Mucosa of stomach (tissue), 1 donor: ENCODE results near the gene CLDN6.

Source experiments
- H3K27me3 ChIP-seq: one replicate; pipeline ENCODE4 v1.7.0; 2013; ENCODE audit warnings: mild to moderate bottlenecking, low read length; ENCODE audit not compliant: control insufficient read depth, insufficient read depth
- H3K36me3 ChIP-seq: one replicate; pipeline ENCODE4 v1.7.0; 2013; ENCODE audit warnings: low read length; ENCODE audit not compliant: control insufficient read depth, insufficient read depth
- H3K4me1 ChIP-seq: one replicate; pipeline ENCODE4 v1.7.0; 2013; ENCODE audit warnings: mild to moderate bottlenecking, low read length; ENCODE audit not compliant: control insufficient read depth, insufficient read depth
- H3K4me3 ChIP-seq: one replicate; pipeline ENCODE4 v1.7.0; 2013; ENCODE audit warnings: low read length
- H3K9ac ChIP-seq: one replicate; pipeline ENCODE4 v1.7.0; 2013; ENCODE audit warnings: mild to moderate bottlenecking, low read length, moderate library complexity
- H3K9me3 ChIP-seq: one replicate; pipeline ENCODE4 v1.7.0; 2013; ENCODE audit warnings: mild to moderate bottlenecking, low read length, moderate library complexity; ENCODE audit not compliant: control insufficient read depth
- donor health status: Pancreatic carcinoma.

Gene CLDN6

GRCh38 chr16:3030222-3031212, 12.5 kb upstream of the CLDN6 start:
- Histone ChIP-seq H3K4me1 (peaks cover 17% of the 10 kb centered on the region), H3K4me3 (no peak overlapping the region), H3K27me3 (peaks cover 20% of the 10 kb centered on the region), H3K9me3 (no peaks in the 10 kb centered on the region), H3K9ac (no peak overlapping the region), H3K36me3 (no peaks in the 10 kb centered on the region)

- Histone ChIP-seq H3K36me3 (no peaks in the 10 kb centered on the region), H3K4me1 (peaks cover 15% of the 10 kb centered on the region), H3K9me3 (no peaks in the 10 kb centered on the region), H3K4me3 (no peak overlapping the region), H3K9ac (no peak overlapping the region), H3K27me3 (peaks cover 16% of the 10 kb centered on the region)
These were observed 11.7 kb upstream of the CLDN6 start for GRCh38 chr16:3029491-3030221.

DNA sequence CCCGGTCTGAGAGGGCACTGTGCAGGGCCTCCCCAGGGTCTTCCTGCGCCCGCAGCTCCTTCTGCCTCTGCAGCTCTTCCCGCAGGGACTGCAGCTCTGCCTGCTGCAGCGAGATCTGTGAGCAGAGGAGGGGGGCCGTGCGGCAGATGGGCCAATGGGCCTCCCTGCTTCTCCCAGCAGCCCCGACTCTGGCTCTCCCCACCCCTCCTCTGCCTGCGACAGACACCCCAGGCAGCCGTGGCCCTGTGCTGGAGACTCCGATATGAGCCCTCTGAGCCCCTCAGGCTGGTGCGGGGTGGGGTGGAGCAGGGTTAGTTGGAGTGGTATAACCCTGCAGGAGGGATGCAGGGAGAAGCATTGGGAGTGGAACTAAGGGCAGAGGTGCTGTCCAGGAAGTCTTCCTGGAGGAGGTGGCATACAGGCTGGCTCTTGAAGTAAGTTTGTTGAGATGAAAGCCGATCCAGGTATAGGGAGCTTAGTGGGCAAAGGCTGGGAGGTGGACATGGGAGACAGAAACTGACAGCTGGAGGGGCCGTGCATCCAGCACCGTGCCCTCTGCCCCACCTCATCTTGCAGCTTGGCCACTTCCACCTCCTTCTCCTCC, 10.8 kb upstream of the CLDN6 start:
- Histone ChIP-seq H3K4me1 (peaks cover 15% of the 10 kb centered on the region), H3K36me3 (no peaks in the 10 kb centered on the region), H3K9me3 (no peaks in the 10 kb centered on the region), H3K4me3 (no peak overlapping the region), H3K9ac (no peak overlapping the region), H3K27me3 (peaks cover 16% of the 10 kb centered on the region)

DNA sequence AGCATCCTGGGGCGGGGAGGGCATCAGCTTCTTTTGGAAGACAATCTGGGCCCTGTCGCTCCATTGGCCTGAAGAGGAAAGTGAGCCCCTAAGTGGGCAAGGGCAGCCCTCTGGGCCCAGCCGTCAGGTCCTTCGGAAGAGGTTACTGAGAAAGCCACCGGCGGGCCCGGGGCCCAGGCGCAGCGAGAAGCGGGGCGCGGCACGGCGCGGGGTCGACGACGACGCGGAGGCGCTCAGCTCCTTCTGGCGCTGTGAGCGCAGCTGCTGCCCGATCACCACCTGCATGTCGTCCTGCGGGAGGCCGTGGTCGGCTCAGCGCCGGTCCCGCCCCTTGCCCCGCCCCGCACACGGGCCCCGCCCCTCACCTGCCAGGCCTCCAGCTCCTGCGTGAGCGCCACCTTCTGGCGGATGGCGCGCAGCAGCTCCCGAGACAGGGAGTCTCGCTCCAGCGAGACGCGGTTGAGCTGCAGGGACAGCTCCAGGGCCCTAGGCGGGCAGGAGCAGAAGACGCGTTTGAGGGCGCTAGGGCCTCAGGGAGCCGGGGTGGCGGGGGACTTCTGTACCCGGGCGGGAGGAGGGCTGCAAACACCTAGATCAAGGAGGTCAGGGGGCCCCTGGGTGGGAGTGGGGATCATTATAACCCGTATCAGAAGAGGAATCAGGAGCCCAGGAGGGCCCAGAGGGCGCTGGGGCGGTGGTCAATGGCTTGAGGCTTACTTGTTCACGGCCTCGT, 10.2 kb upstream of the CLDN6 start:
- Histone ChIP-seq H3K4me3 (no peak overlapping the region), H3K27me3 (peaks cover 16% of the 10 kb centered on the region), H3K9ac (no peak overlapping the region), H3K9me3 (no peaks in the 10 kb centered on the region), H3K36me3 (no peaks in the 10 kb centered on the region), H3K4me1 (peaks cover 20% of the 10 kb centered on the region)

- peaks cover 16% of the 10 kb centered on the region for H3K27me3 ChIP-seq
- peaks cover 27% of the 10 kb centered on the region for H3K4me1 ChIP-seq
- no peak overlapping the region for H3K9ac ChIP-seq
These were observed 9.5 kb upstream of the CLDN6 start for GRCh38 chr16:3027489-3027795.

GRCh38 chr16:3026609-3027488, 8.9 kb upstream of the CLDN6 start:
- Histone ChIP-seq H3K9ac (no peak overlapping the region), H3K9me3 (no peaks in the 10 kb centered on the region), H3K36me3 (no peaks in the 10 kb centered on the region), H3K4me3 (no peak overlapping the region), H3K27me3 (peaks cover 16% of the 10 kb centered on the region), H3K4me1 (peaks cover 33% of the 10 kb centered on the region)

More at GRCh38 chr16:3027489-3027795, 9.5 kb upstream of the CLDN6 start:
- Histone ChIP-seq H3K36me3 (no peaks in the 10 kb centered on the region), H3K4me3 (no peak overlapping the region), H3K9me3 (no peaks in the 10 kb centered on the region)

DNA sequence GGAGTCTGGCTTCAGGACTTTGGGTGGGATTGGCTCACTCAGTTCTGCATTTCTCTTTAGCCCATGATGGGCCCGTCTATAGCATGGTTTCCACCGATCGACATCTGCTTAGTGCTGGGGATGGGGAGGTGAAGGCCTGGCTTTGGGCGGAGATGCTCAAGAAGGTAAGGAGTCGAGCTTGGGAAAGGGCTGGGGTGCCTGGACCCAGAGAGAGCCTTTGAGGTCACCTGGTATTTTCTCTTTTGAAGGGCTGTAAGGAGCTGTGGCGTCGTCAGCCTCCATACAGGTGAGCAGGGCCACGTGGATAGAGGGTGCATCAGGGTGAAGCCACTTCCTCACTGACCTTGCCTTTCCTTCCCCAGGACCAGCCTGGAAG, 8.0 kb upstream of the CLDN6 start:
- no peaks in the 10 kb centered on the region for H3K36me3 ChIP-seq
- peaks cover 33% of the 10 kb centered on the region for H3K4me1 ChIP-seq
- H3K4me3 ChIP-seq, result no peak overlapping the region
- no peaks in the 10 kb centered on the region for H3K9me3 ChIP-seq
- H3K27me3 ChIP-seq, result peaks cover 16% of the 10 kb centered on the region
- H3K9ac ChIP-seq, result no peak overlapping the region

GRCh38 chr16:3025032-3026002, 7.3 kb upstream of the CLDN6 start:
- no peak overlapping the region for H3K4me3 ChIP-seq

DNA sequence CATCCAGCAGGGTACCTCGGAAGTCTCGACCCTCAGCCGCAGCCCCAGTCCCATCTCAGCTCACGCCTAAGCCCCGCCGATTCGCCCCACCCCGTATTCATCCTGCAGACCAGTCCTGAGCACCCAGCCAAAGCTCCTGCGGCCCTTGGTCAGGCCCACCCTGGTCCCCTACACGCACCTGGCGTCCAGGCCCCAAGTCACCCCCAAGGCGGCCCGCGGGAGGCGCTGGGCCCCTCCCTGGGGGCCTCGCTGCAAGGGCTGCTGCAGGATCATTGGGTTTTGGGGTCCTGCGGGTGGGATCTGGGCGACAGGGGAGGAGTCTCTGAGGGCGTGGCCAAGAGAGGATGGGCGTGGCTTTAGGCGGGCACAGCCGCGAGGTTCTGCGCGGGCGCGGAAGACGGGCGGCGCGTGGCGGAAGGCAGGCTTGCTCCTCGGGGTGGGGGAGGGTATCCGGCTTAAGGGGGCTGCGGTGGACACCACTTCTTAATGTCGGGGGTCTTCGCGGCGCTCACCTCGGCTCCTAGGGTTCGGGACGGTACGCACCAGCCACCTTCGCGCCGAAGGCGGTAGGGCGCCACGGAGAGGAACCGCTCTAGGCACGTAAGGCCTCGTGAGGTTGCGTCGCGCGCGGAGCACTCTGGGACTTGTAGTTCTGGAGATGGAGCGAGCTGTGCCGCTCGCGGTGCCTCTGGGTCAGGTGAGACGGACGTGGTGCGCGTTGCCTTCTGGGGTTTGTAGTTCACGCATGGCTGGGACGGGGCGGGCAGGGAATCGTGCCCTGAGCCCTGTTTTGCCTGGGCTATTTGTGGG, 5.9 kb upstream of the CLDN6 start, which contains the start of the genes HCFC1R1 and THOC6:
HCFC1R1 (minus strand) TSS at position 274 of the 810 bp plus-strand sequence; CDS start at position 273, 1 bp downstream.
THOC6 (plus strand) TSS at position 367 of the 810 bp plus-strand sequence; CDS start at position 659, 292 bp downstream.
- Histone ChIP-seq H3K27me3 (no peaks in the 10 kb centered on the region), H3K4me1 (peaks cover 32% of the 10 kb centered on the region), H3K4me3 (peak within 1 kb of the TSS; percentile 82), H3K9ac (peak within 1 kb of the TSS; percentile 74), H3K36me3 (no peaks in the 10 kb centered on the region), H3K9me3 (no peaks in the 10 kb centered on the region)

More at GRCh38 chr16:3025032-3026002, 7.3 kb upstream of the CLDN6 start:
- Histone ChIP-seq H3K4me1 (peaks cover 32% of the 10 kb centered on the region), H3K27me3 (peaks cover 11% of the 10 kb centered on the region), H3K9ac (no peak overlapping the region), H3K36me3 (no peaks in the 10 kb centered on the region), H3K9me3 (no peaks in the 10 kb centered on the region)

DNA sequence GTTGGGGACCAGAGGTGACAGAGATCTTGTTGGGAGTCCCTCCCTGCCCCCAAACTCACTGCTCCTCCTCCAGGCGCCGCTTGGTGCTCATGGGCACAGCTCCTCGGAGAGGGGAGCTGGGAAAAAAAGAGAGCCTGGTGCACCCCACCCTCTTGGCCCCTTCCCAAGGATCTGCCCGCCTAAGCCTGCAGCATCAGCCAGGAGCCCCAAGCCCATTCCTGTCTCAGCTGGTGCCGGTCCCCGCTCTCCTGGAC, 5.4 kb upstream of the CLDN6 start:
- H3K4me1 ChIP-seq, result peaks cover 32% of the 10 kb centered on the region
- peak overlapping the region; percentile 74 for H3K9ac ChIP-seq
- H3K36me3 ChIP-seq, result no peaks in the 10 kb centered on the region
- no peaks in the 10 kb centered on the region for H3K27me3 ChIP-seq
- H3K4me3 ChIP-seq, result peak overlapping the region; percentile 82
- no peaks in the 10 kb centered on the region for H3K9me3 ChIP-seq
